SJSA1 (cell line): ENCODE measurements around the gene GABRD. TPM values are rescaled to one million over a fixed set of nuclear protein-coding genes. Genes with fewer than 3 reads are reported as not detected.

Source experiments
- DNase-seq, 2 experiments: peaks; one replicate each; pipeline ENCODE4 v3.0.0-alpha.2; 2015 to 2020; ENCODE audit warnings: low spot score in 2 of 2, low read depth in 1 of 2
- H3K27ac ChIP-seq: fragments of 250-450 bp; sonication (Bioruptor Pico); 2 replicates; pipeline ENCODE4 v1.5.1; 2020; ENCODE audit warnings: mild to moderate bottlenecking, moderate library complexity
- H3K27me3 ChIP-seq: fragments of 250-450 bp; sonication (Bioruptor Pico); replicated peaks from 2 replicates; pipeline ENCODE4 v1.5.1; 2020; ENCODE audit warnings: mild to moderate bottlenecking, moderate library complexity
- H3K36me3 ChIP-seq: fragments of 250-450 bp; sonication (Bioruptor Pico); 2 replicates; pipeline ENCODE4 v1.5.1; 2020; ENCODE audit warnings: mild to moderate bottlenecking
- H3K4me1 ChIP-seq: fragments of 250-450 bp; sonication (Bioruptor Pico); replicated peaks from 2 replicates; pipeline ENCODE4 v1.6.1; 2021; ENCODE audit warnings: mild to moderate bottlenecking
- H3K4me3 ChIP-seq: fragments of 250-450 bp; sonication (Bioruptor Pico); 2 replicates; pipeline ENCODE4 v1.5.1; 2020; ENCODE audit warnings: mild to moderate bottlenecking
- H3K9me3 ChIP-seq: fragments of 250-450 bp; sonication (Bioruptor Pico); replicated peaks from 2 replicates; pipeline ENCODE4 v1.5.1; 2020; ENCODE audit warnings: mild to moderate bottlenecking
- total RNA-seq: library from RNA; depleted of rRNA; stranded (reverse); fragments of >200 nt; shearing (Covaris generic); gene quantifications from 2 replicates; pipeline ENCODE4 v1.2.3, GENCODE V29; 2014

Gene GABRD
- total RNA-seq, 1 experiment from 2014 or later = not detected

- H3K36me3 ChIP-seq = no peaks in the 10 kb centered on the region
- no peaks in the 10 kb centered on the region for H3K9me3 ChIP-seq
- no peak overlapping the region for H3K4me3 ChIP-seq
- no peaks in the 10 kb centered on the region for H3K4me1 ChIP-seq
- 0 out of 2 replicates have a peak, but pooled peaks cover 8% of the 10 kb centered on the region for H3K27me3 ChIP-seq
- no peak for DNase-seq
- H3K27ac ChIP-seq = no peak overlapping the region
These were observed 29.4 kb upstream of the GABRD start for GRCh38 chr1:1989789-1990188.

- H3K27ac ChIP-seq = no peak overlapping the region
- no peaks in the 10 kb centered on the region for H3K4me1 ChIP-seq
- DNase-seq = no peak
- 0 out of 2 replicates have a peak, but pooled peaks cover 4% of the 10 kb centered on the region for H3K27me3 ChIP-seq
- no peaks in the 10 kb centered on the region for H3K9me3 ChIP-seq
- no peak overlapping the region for H3K4me3 ChIP-seq
- H3K36me3 ChIP-seq = no peaks in the 10 kb centered on the region
These were observed 28.9 kb upstream of the GABRD start for GRCh38 chr1:1990222-1990621.

- H3K27me3 ChIP-seq = no peaks in the 10 kb centered on the region; the same call in 1 of the 2 replicates
- H3K9me3 ChIP-seq = no peaks in the 10 kb centered on the region
- no peak overlapping the region for H3K27ac ChIP-seq
- no peaks in the 10 kb centered on the region for H3K36me3 ChIP-seq
- no peak overlapping the region for H3K4me3 ChIP-seq
- H3K4me1 ChIP-seq = no peaks in the 10 kb centered on the region
- no peak for DNase-seq
These were observed 24.6 kb upstream of the GABRD start for GRCh38 chr1:1994536-1994935.

- no peak overlapping the region for H3K27ac ChIP-seq
- no peak overlapping the region for H3K4me3 ChIP-seq
- no peaks in the 10 kb centered on the region for H3K36me3 ChIP-seq
- no peak for DNase-seq
- H3K9me3 ChIP-seq = no peaks in the 10 kb centered on the region
- H3K27me3 ChIP-seq = peaks cover 3% of the 10 kb centered on the region; the same call in 1 of the 2 replicates
- H3K4me1 ChIP-seq = no peaks in the 10 kb centered on the region
These were observed 22.9 kb upstream of the GABRD start for GRCh38 chr1:1996207-1996651.

GRCh38 chr1:1997576-1997975 lies 21.6 kb upstream of the GABRD start:
- no peaks in the 10 kb centered on the region for H3K9me3 ChIP-seq
- H3K27ac ChIP-seq = no peak overlapping the region
- H3K27me3 ChIP-seq = peaks cover 3% of the 10 kb centered on the region; the same call in 1 of the 2 replicates
- H3K4me3 ChIP-seq = no peak overlapping the region
- no peak for DNase-seq
- H3K4me1 ChIP-seq = no peaks in the 10 kb centered on the region
- no peaks in the 10 kb centered on the region for H3K36me3 ChIP-seq

- Histone ChIP-seq H3K27me3 (peaks cover 26% of the 10 kb centered on the region), H3K9me3 (peaks cover 4% of the 10 kb centered on the region; the same call in 1 of the 2 replicates), H3K4me1 (no peaks in the 10 kb centered on the region), H3K27ac (no peak overlapping the region), H3K36me3 (no peaks in the 10 kb centered on the region), H3K4me3 (no peak overlapping the region)
- no peak for DNase-seq
These were observed 18.7 kb upstream of the GABRD start for GRCh38 chr1:2000432-2000831.

- peaks cover 27% of the 10 kb centered on the region for H3K27me3 ChIP-seq
- no peak overlapping the region for H3K4me3 ChIP-seq
- no peak for DNase-seq
- H3K36me3 ChIP-seq = no peaks in the 10 kb centered on the region
- H3K9me3 ChIP-seq = peaks cover 4% of the 10 kb centered on the region; the same call in 1 of the 2 replicates
- no peaks in the 10 kb centered on the region for H3K4me1 ChIP-seq
- H3K27ac ChIP-seq = no peak overlapping the region
These were observed 18.3 kb upstream of the GABRD start for GRCh38 chr1:2000850-2001249.

GRCh38 chr1:2001773-2002411 lies 17.3 kb upstream of the GABRD start:
- no peak for DNase-seq
- Histone ChIP-seq H3K4me3 (no peak overlapping the region), H3K27ac (no peak overlapping the region), H3K4me1 (no peaks in the 10 kb centered on the region), H3K36me3 (no peaks in the 10 kb centered on the region), H3K27me3 (peaks cover 29% of the 10 kb centered on the region), H3K9me3 (peaks cover 4% of the 10 kb centered on the region; the same call in 1 of the 2 replicates)

GRCh38 chr1:2003541-2004131 lies 15.5 kb upstream of the GABRD start, which contains the start of gene CFAP74:
Gene CFAP74 (minus strand): TSS chr1:2003786. CDS start chr1:1990956, 12,830 bp downstream.
- Histone ChIP-seq H3K27me3 (peaks cover 36% of the 10 kb centered on the region), H3K4me3 (no peak within 1 kb of the TSS)
- DNase-seq = no peak

GRCh38 chr1:2004856-2005255 lies 14.3 kb upstream of the GABRD start:
- peaks cover 4% of the 10 kb centered on the region; the same call in 1 of the 2 replicates for H3K9me3 ChIP-seq
- DNase-seq = no peak
- H3K4me1 ChIP-seq = no peaks in the 10 kb centered on the region
- H3K27ac ChIP-seq = no peak overlapping the region
- H3K27me3 ChIP-seq = peaks cover 42% of the 10 kb centered on the region
- no peak overlapping the region for H3K4me3 ChIP-seq
- H3K36me3 ChIP-seq = no peaks in the 10 kb centered on the region

More at GRCh38 chr1:2003541-2004131, 15.5 kb upstream of the GABRD start, which contains the start of gene CFAP74:
- Histone ChIP-seq H3K36me3 (no peaks in the 10 kb centered on the region), H3K9me3 (peaks cover 4% of the 10 kb centered on the region; the same call in 1 of the 2 replicates), H3K4me1 (no peaks in the 10 kb centered on the region), H3K27ac (no peak within 1 kb of the TSS)

GRCh38 chr1:2009101-2010053 lies 9.8 kb upstream of the GABRD start:
- H3K36me3 ChIP-seq = no peaks in the 10 kb centered on the region
- no peak for DNase-seq
- peaks cover 54% of the 10 kb centered on the region for H3K27me3 ChIP-seq
- no peaks in the 10 kb centered on the region for H3K9me3 ChIP-seq
- H3K4me1 ChIP-seq = no peaks in the 10 kb centered on the region
- H3K4me3 ChIP-seq = no peak overlapping the region
- H3K27ac ChIP-seq = no peak overlapping the region

GRCh38 chr1:2014181-2014580 lies 5.0 kb upstream of the GABRD start:
- H3K27ac ChIP-seq = no peak overlapping the region
- DNase-seq = no peak
- H3K27me3 ChIP-seq = peaks cover 80% of the 10 kb centered on the region
- no peaks in the 10 kb centered on the region for H3K9me3 ChIP-seq
- no peaks in the 10 kb centered on the region for H3K36me3 ChIP-seq
- no peaks in the 10 kb centered on the region for H3K4me1 ChIP-seq
- no peak overlapping the region for H3K4me3 ChIP-seq
